DMS79 (cell line): ENCODE measurements around the gene TTLL13.
"Not testable (repeated sequence)": the region's sequence is repeated elsewhere in the genome, so short reads cannot be mapped to it uniquely, and the experiment has no call there.

Experiments used
- DNase-seq: peaks from one replicate; lab custom pipeline; 2025; lab: John Stamatoyannopoulos, UW

TTLL13 gene

GRCh38 chr15:90234096-90234988, 15.0 kb upstream of the TTLL13 start, which contains the start of gene GDPGP1:
GDPGP1 (plus strand) TSS chr15:90234209; CDS start chr15:90240909, 6,700 bp downstream.
- no peak for DNase-seq

- no peak for DNase-seq
These were observed 10.0 kb upstream of the TTLL13 start for GRCh38 chr15:90239371-90239770.

GRCh38 chr15:90240856-90241255, 8.5 kb upstream of the TTLL13 start:
- DNase-seq = no peak

- no peak for DNase-seq
These were observed 7.8 kb upstream of the TTLL13 start for GRCh38 chr15:90241343-90242192.

- DNase-seq = no peak
These were observed 5.3 kb upstream of the TTLL13 start for GRCh38 chr15:90243943-90244639.

- DNase-seq = no peak
These were observed 560 bp upstream of the TTLL13 start for GRCh38 chr15:90248789-90249202.

GRCh38 chr15:90257776-90258175, 8.4 kb downstream of the TTLL13 start:
- DNase-seq = no peak

- DNase-seq = no peak
These were observed 10.2 kb downstream of the TTLL13 start for GRCh38 chr15:90259524-90259923.

GRCh38 chr15:90260731-90261130, 11.4 kb downstream of the TTLL13 start:
- DNase-seq = not testable (repeated sequence)

- no peak for DNase-seq
These were observed 12.5 kb downstream of the TTLL13 start for GRCh38 chr15:90261811-90262210.

- no peak for DNase-seq
These were observed 13.1 kb downstream of the TTLL13 start for GRCh38 chr15:90262426-90262825.

- no peak for DNase-seq
These were observed 15.3 kb downstream of the TTLL13 start for GRCh38 chr15:90264671-90265070.

- peak; percentile 76 for DNase-seq
These were observed 16.1 kb downstream of the TTLL13 start, which contains the start of gene NGRN for GRCh38 chr15:90265271-90266060. NGRN (plus strand) TSS chr15:90265672; CDS start chr15:90265713, 41 bp downstream.

- peak; percentile 51 for DNase-seq
These were observed 16.7 kb downstream of the TTLL13 start for GRCh38 chr15:90266061-90266431.

GRCh38 chr15:90266485-90266884, 17.1 kb downstream of the TTLL13 start:
- DNase-seq = no peak

- DNase-seq = no peak
These were observed 19.1 kb downstream of the TTLL13 start for GRCh38 chr15:90268415-90268814.

GRCh38 chr15:90270502-90271150, 21.3 kb downstream of the TTLL13 start:
- no peak for DNase-seq

GRCh38 chr15:90271459-90272166, 22.3 kb downstream of the TTLL13 start:
- no peak for DNase-seq

GRCh38 chr15:90278467-90278866, 29.1 kb downstream of the TTLL13 start:
- not testable (repeated sequence) for DNase-seq

- not testable (repeated sequence) for DNase-seq
These were observed 31.4 kb downstream of the TTLL13 start for GRCh38 chr15:90280743-90281142.
